Stimulated activated CD4-positive, alpha-beta T cell treated with anti-CD3 and anti-CD28 coated beads, TNF-alpha, amount 100 ng/mL, for 4 hours (primary cell): ENCODE measurements around the gene OSCAR.

Experiments
- DNase-seq, 3 experiments: peaks; one replicate each; pipeline ENCODE4 v3.0.0-alpha.2; 2020; ENCODE audit warnings: low read depth in 3 of 3

OSCAR gene

GRCh38 chr19:54094426-54095000 is 6.1 kb downstream of the OSCAR start:
- DNase-seq, result no peak

- no peak for DNase-seq
Measured at GRCh38 chr19:54084410-54084809, 16.2 kb downstream of the OSCAR start.

GRCh38 chr19:54081032-54081431 is 19.6 kb downstream of the OSCAR start, which contains the start of gene TARM1:
Gene TARM1 (minus strand): TSS chr19:54081365. CDS start chr19:54081340, 25 bp downstream.
- DNase-seq, result no peak

- no peak for DNase-seq
Measured at GRCh38 chr19:54077334-54077733, 23.3 kb downstream of the OSCAR start.

GRCh38 chr19:54074851-54075250 is 25.8 kb downstream of the OSCAR start:
- DNase-seq, result no peak

- DNase-seq, result no peak
Measured at GRCh38 chr19:54073829-54074228, 26.8 kb downstream of the OSCAR start.

GRCh38 chr19:54069470-54069869 is 31.1 kb downstream of the OSCAR start:
- DNase-seq, result no peak

- no peak for DNase-seq
Measured at GRCh38 chr19:54063350-54064116, 37.1 kb downstream of the OSCAR start, which contains the start of gene VSTM1. Gene VSTM1 (minus strand): TSS chr19:54063897. CDS start chr19:54063777, 120 bp downstream.

- no peak for DNase-seq
Measured at GRCh38 chr19:54062643-54063042, 38.0 kb downstream of the OSCAR start.

GRCh38 chr19:54047616-54048015 is 53.0 kb downstream of the OSCAR start:
- no peak for DNase-seq

- no peak for DNase-seq
Measured at GRCh38 chr19:54045771-54046170, 54.8 kb downstream of the OSCAR start.
